Measurements from ENCODE around the gene PLPP4. TPM values are rescaled to one million over a fixed set of nuclear protein-coding genes. Genes with fewer than 3 reads are reported as not detected.

PLPP4 gene
- total RNA-seq, 1 donor from 2014 or later = not detected

DNA sequence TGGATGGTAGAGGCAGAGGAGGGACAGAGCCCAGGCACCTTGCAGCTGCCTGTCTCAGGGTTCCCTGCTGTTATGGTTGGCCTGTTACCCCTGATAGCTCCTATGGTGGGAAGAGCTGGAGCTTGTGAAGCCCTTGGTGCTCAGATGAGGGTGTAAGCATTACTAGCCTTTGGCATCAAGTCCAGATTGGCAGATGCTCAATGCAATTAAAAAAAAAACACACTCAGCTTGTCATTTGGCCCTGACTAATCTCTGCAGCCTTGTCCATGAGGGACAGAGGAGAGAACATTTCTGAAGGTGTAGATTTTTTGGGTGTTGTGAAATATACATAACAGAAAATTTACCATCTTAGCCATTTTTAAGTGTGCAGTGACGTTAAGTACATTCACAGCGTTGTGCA lies 86.3 kb downstream of the PLPP4 start:
- Histone ChIP-seq H3K36me3 (no peaks in the 10 kb centered on the region), H3K9me3 (no peaks in the 10 kb centered on the region), H3K27ac (no peak overlapping the region), H3K4me3 (no peak overlapping the region), H3K4me1 (no peaks in the 10 kb centered on the region), H3K27me3 (ENCODE audit: low read depth) (no peaks in the 10 kb centered on the region)
- ATAC-seq (no peak), DNase-seq (no peak)
- TF ChIP-seq, protein P1, sequence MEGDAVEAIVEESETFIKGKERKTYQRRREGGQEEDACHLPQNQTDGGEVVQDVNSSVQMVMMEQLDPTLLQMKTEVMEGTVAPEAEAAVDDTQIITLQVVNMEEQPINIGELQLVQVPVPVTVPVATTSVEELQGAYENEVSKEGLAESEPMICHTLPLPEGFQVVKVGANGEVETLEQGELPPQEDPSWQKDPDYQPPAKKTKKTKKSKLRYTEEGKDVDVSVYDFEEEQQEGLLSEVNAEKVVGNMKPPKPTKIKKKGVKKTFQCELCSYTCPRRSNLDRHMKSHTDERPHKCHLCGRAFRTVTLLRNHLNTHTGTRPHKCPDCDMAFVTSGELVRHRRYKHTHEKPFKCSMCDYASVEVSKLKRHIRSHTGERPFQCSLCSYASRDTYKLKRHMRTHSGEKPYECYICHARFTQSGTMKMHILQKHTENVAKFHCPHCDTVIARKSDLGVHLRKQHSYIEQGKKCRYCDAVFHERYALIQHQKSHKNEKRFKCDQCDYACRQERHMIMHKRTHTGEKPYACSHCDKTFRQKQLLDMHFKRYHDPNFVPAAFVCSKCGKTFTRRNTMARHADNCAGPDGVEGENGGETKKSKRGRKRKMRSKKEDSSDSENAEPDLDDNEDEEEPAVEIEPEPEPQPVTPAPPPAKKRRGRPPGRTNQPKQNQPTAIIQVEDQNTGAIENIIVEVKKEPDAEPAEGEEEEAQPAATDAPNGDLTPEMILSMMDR (IDR thresholded peaks at IDR 0.05) = no peak
- intact Hi-C loops (cut with DNase I) = no loop called here

- DNase-seq = no peak
- peaks cover 2% of the 10 kb centered on the region for H3K9me3 ChIP-seq
- H3K36me3 ChIP-seq = no peaks in the 10 kb centered on the region
- no peaks in the 10 kb centered on the region for H3K4me1 ChIP-seq
- intact Hi-C loops (cut with DNase I) = no loop called here
- H3K27ac ChIP-seq = no peak overlapping the region
- ATAC-seq = no peak
- no peak overlapping the region for H3K4me3 ChIP-seq
- H3K27me3 ChIP-seq (ENCODE audit: low read depth) = no peaks in the 10 kb centered on the region
- TF ChIP-seq, protein P1 (IDR thresholded peaks at IDR 0.05) = no peak
These were observed 91.2 kb downstream of the PLPP4 start for GRCh38 chr10:120548210-120548609.

DNA sequence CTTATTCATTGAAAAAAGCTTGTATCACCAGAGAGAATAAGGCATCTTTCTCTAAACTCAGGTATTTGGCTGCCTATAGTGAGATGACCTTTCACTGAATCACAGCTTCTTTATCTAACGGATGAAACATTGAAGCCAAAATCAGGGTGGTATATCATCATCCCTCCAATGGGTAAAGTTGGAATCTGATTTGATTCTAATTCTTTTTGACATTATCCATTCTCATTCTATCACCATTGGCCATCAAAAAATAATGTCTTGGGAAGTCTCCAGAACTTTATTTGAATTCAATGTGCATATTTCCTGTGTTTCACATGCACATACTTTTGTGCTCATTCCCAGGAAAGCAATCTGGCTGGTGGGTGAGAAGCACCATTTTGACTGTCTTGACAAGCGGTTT lies 95.2 kb downstream of the PLPP4 start:
- H3K9me3 ChIP-seq = peaks cover 14% of the 10 kb centered on the region
- ATAC-seq (no peak), DNase-seq (no peak)
- H3K27me3 ChIP-seq (ENCODE audit: low read depth) = no peaks in the 10 kb centered on the region
- TF ChIP-seq, protein P1 (IDR thresholded peaks at IDR 0.05) = no peak
- no peak overlapping the region for H3K4me3 ChIP-seq
- no peaks in the 10 kb centered on the region for H3K36me3 ChIP-seq
- no peaks in the 10 kb centered on the region for H3K4me1 ChIP-seq
- intact Hi-C loops (cut with DNase I) = no loop called here
- no peak overlapping the region for H3K27ac ChIP-seq

DNA sequence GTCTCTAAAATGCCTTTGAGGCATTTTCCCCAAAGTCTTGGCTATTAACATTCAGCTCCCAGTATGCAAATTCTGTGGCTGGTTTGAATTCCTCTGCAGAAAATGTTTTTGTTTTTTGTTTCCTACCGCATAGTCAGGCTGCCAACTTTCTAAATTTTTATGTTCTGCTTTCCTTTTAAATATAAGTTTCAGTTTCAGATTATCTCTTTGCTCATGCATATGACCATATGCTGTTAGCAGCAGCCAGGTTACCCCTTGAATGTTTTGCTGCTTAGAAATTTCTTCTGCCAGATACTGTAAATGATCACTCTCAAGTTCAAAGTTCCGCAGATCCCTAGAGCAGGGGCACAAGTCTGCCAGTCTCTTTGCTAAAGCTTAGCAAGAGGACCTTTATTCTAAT lies 96.9 kb downstream of the PLPP4 start:
- ATAC-seq (no peak), DNase-seq (no peak)
- Histone ChIP-seq H3K4me1 (no peaks in the 10 kb centered on the region), H3K27me3 (ENCODE audit: low read depth) (no peaks in the 10 kb centered on the region), H3K27ac (no peak overlapping the region), H3K9me3 (peaks cover 14% of the 10 kb centered on the region), H3K36me3 (no peaks in the 10 kb centered on the region), H3K4me3 (no peak overlapping the region)
- intact Hi-C loops (cut with DNase I) = no loop called here
- TF ChIP-seq, protein P1 (IDR thresholded peaks at IDR 0.05) = no peak

DNA sequence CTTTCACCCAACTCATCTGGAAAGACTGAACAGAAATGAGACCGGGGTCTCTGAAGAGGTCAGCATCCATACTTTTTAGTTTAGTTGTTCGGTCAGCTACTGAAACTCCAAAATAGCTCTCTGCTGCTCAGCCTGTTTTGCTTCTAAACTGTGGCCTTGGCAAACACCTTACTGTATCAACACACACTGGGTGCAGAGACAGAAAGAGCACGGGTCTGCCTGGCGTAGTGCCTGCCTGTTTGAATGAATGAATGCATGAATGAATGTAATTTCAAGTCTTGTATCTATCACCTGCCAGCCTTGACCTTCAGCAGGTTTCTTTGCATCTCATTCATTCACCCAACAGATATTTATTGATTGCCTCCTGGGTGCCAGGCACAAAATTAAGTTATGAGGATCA lies 98.4 kb downstream of the PLPP4 start:
- no peaks in the 10 kb centered on the region for H3K4me1 ChIP-seq
- H3K4me3 ChIP-seq = no peak overlapping the region
- H3K36me3 ChIP-seq = no peaks in the 10 kb centered on the region
- H3K9me3 ChIP-seq = peaks cover 14% of the 10 kb centered on the region
- no peak overlapping the region for H3K27ac ChIP-seq
- ATAC-seq (no peak), DNase-seq (no peak)
- TF ChIP-seq, protein P1 (IDR thresholded peaks at IDR 0.05) = no peak
- intact Hi-C loops (cut with DNase I) = no loop called here
- H3K27me3 ChIP-seq (ENCODE audit: low read depth) = no peaks in the 10 kb centered on the region
